Chondrocyte (in vitro differentiated cells): ENCODE data around the gene NFKB2. TPM values are rescaled to one million over a fixed set of nuclear protein-coding genes. Genes with fewer than 3 reads are reported as not detected.

Experiments
- DNase-seq: peaks from one replicate; pipeline ENCODE4 v3.0.0; 2021; ENCODE audit warnings: mixed read lengths, low spot score
- H3K27ac Mint-ChIP-seq: one replicate; pipeline ENCODE4 v1.8.0; 2021; ENCODE audit warnings: mild to moderate bottlenecking, moderate library complexity, mixed read lengths; ENCODE audit not compliant: unreplicated experiment
- H3K27me3 Mint-ChIP-seq: 2 replicates; pipeline ENCODE4 v1.8.0; 2021; ENCODE audit warnings: low read depth, mixed read lengths
- H3K36me3 Mint-ChIP-seq: 2 replicates; pipeline ENCODE4 v1.8.0; 2021; ENCODE audit warnings: low read depth, mixed read lengths
- H3K4me1 Mint-ChIP-seq: 2 replicates; pipeline ENCODE4 v1.8.0; 2021; ENCODE audit warnings: low read depth, mild to moderate bottlenecking, mixed read lengths
- H3K4me3 Mint-ChIP-seq: one replicate; pipeline ENCODE4 v1.8.0; 2021; ENCODE audit warnings: mild to moderate bottlenecking, moderate library complexity, mixed read lengths; ENCODE audit not compliant: unreplicated experiment
- H3K9me3 Mint-ChIP-seq: 2 replicates; pipeline ENCODE4 v1.8.0; 2021; ENCODE audit warnings: low read depth, mixed read lengths
- total RNA-seq: library from RNA; stranded (reverse); gene quantifications from 3 replicates; pipeline ENCODE4 v1.2.1, GENCODE V29; 2021
- TF ChIP-seq, protein P1 (sequence below): fragments of 200-600 bp; sonication (generic); IDR thresholded peaks from 2 replicates; pipeline ENCODE4 v1.5.0; 2021; ENCODE audit warnings: antibody characterized with exemption, mild to moderate bottlenecking, moderate library complexity

NFKB2 gene
- total RNA-seq, 1 donor from 2014 or later = 38.0 TPM

DNA sequence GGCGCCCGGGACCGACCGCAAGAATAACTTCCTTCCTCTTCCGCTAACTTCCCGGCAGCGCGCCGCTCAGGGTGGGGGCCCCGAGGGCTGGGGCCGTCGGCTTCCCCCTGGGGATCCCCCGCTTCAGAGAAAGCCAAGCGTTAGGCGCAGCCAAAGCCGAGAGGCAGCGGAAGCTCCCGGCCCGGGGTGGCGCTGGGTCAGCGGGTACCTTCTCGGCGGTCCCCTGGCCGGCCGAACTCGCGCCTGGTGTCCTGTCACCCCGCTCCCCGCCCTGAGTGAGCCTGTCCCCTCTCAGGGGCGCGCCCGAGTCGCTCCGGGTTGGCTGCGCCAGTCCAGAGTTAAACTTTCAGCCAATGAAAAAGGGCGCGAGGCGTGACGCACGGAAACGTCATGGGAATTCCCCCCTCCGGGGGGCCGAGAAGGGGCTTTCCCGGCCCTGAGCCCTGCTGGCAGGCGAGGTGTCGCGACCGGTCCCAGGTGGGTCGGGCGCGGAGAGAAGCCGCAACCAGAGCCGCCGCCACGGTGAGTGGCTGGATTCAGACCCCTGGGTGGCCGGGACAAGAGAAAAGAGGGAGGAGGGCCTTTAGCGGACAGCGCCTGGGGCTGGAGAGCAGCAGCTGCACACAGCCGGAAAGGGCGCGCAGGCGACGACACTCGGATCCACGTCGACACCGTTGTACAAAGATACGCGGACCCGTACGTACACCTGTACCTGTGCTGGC is 1.3 kb upstream of the NFKB2 start:
- Mint-ChIP-seq H3K36me3 (peaks cover 3% of the 10 kb centered on the region), H3K27ac (peak overlapping the region; percentile 97), H3K9me3 (no peaks in the 10 kb centered on the region), H3K4me3 (peak overlapping the region; percentile 83), H3K4me1 (peaks cover 36% of the 10 kb centered on the region), H3K27me3 (peaks cover 8% of the 10 kb centered on the region)
- TF ChIP-seq, protein P1, sequence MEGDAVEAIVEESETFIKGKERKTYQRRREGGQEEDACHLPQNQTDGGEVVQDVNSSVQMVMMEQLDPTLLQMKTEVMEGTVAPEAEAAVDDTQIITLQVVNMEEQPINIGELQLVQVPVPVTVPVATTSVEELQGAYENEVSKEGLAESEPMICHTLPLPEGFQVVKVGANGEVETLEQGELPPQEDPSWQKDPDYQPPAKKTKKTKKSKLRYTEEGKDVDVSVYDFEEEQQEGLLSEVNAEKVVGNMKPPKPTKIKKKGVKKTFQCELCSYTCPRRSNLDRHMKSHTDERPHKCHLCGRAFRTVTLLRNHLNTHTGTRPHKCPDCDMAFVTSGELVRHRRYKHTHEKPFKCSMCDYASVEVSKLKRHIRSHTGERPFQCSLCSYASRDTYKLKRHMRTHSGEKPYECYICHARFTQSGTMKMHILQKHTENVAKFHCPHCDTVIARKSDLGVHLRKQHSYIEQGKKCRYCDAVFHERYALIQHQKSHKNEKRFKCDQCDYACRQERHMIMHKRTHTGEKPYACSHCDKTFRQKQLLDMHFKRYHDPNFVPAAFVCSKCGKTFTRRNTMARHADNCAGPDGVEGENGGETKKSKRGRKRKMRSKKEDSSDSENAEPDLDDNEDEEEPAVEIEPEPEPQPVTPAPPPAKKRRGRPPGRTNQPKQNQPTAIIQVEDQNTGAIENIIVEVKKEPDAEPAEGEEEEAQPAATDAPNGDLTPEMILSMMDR = peak; percentile 98
- DNase-seq = no peak

DNA sequence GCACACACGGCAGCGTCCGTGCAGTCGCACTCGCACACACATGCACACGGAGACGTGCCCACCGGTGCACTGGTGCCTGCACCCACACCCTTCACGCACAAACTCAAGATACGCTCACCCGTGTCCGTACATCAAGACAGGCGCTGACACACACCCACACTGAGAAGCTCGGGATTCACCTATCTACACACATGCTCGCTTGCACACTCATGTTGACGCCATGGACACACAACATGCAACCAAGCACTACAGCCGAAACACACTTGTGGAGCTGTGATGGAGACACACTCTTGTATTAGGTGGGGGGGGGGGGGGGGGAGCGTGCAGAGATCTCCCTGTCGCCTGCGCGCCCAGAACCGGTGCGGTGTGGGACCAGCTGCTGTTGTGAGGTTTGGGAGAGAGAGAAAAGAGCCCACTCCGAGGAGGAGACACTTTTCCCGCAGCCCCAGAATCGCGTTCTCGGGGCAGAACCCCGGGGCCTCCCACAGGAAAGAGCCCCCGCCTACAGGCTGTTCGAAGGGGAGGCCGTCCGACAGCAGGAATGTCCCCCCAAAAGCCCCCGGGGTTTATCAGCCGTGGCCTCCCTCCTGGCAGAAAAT is 605 bp upstream of the NFKB2 start:
- no peak for DNase-seq
- Mint-ChIP-seq H3K36me3 (peaks cover 3% of the 10 kb centered on the region), H3K4me1 (peaks cover 42% of the 10 kb centered on the region), H3K27me3 (peaks cover 6% of the 10 kb centered on the region), H3K4me3 (peak overlapping the region; percentile 83), H3K27ac (peak overlapping the region; percentile 97), H3K9me3 (no peaks in the 10 kb centered on the region)
- TF ChIP-seq, protein P1 = no peak

DNA sequence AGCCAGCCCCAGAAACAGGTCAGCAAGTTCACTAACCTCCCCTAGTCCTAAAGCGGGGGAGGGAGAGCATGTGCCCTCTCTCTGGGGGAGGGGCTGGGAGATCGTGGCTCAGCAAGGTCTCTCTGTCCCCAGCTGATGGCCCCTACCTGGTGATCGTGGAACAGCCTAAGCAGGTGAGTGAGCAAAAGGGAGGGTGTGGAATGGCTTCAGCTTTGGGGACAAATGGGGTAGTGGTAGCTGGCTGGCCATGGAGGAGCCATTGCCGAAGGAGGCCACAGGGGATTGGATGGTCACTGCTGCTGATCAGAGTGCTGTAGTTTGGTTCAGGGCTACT is 779 bp downstream of the NFKB2 start:
- H3K27ac Mint-ChIP-seq = peak overlapping the region; percentile 97
- peaks cover 49% of the 10 kb centered on the region for H3K4me1 Mint-ChIP-seq
- no peaks in the 10 kb centered on the region for H3K9me3 Mint-ChIP-seq
- DNase-seq = no peak
- peak overlapping the region; percentile 83 for H3K4me3 Mint-ChIP-seq
- H3K27me3 Mint-ChIP-seq = no peaks in the 10 kb centered on the region
- TF ChIP-seq, protein P1 = no peak
- H3K36me3 Mint-ChIP-seq = peaks cover 5% of the 10 kb centered on the region

DNA sequence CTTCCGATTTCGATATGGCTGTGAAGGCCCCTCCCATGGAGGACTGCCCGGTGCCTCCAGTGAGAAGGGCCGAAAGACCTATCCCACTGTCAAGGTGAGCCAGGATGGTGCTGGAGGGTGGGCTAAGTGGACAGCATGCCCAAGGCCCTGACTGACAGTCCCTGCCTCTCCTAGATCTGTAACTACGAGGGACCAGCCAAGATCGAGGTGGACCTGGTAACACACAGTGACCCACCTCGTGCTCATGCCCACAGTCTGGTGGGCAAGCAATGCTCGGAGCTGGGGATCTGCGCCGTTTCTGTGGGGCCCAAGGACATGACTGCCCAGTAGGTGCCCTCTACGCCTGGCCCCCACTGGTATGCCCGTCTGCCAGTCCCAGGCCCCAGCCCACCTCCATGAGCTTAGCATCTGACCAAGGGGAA is 1.2 kb downstream of the NFKB2 start:
- no peaks in the 10 kb centered on the region for H3K27me3 Mint-ChIP-seq
- no peak for DNase-seq
- TF ChIP-seq, protein P1 = no peak
- H3K4me3 Mint-ChIP-seq = peak overlapping the region; percentile 83
- H3K36me3 Mint-ChIP-seq = peaks cover 5% of the 10 kb centered on the region
- no peaks in the 10 kb centered on the region for H3K9me3 Mint-ChIP-seq
- H3K4me1 Mint-ChIP-seq = peaks cover 54% of the 10 kb centered on the region
- no peak overlapping the region for H3K27ac Mint-ChIP-seq

DNA sequence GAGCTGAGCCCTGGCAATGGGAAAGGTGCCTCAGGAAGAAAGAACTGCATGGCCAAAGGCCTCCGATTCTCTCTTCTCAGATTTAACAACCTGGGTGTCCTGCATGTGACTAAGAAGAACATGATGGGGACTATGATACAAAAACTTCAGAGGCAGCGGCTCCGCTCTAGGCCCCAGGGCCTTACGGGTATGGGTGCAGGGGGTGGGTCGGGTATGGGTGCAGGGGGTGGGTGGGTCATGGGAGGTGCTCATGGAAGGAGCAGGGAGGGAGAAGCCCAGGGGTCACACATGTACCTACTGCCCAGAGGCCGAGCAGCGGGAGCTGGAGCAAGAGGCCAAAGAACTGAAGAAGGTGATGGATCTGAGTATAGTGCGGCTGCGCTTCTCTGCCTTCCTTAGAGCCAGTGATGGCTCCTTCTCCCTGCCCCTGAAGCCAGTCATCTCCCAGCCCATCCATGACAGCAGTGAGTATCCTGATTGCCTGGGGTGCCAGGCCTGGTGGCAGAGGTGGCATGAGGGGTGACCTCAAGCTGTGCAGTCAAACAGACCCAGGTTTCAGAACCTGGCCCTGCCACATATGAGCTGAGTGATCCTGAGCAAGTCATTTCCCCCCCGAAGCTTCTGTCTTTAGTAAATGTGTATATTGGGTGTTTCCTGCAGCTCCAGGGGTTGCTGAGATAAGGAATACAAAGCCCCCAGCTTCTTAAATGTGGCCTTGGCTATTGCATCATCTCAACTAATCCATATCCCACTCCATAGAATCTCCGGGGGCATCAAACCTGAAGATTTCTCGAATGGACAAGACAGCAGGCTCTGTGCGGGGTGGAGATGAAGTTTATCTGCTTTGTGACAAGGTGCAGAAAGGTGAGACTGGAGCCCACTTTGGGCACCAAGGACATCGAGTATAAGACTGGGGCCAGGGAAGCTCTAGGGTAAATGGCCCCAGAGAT is 2.0 kb downstream of the NFKB2 start:
- Mint-ChIP-seq H3K4me3 (no peak overlapping the region), H3K27ac (no peak overlapping the region), H3K4me1 (peaks cover 57% of the 10 kb centered on the region), H3K36me3 (peaks cover 7% of the 10 kb centered on the region), H3K9me3 (no peaks in the 10 kb centered on the region), H3K27me3 (no peaks in the 10 kb centered on the region)
- no peak for DNase-seq
- TF ChIP-seq, protein P1 = no peak
